AG09309 (cell line): ENCODE measurements around the gene GADD45A.
"Not testable (repeated sequence)": the region's sequence is repeated elsewhere in the genome, so short reads cannot be mapped to it uniquely, and the experiment has no call there.

ENCODE experiments used
- DNase-seq: peaks from one replicate; pipeline ENCODE4 v3.0.0-alpha.2; 2010; ENCODE audit warnings: low read depth
- H3K4me3 ChIP-seq: 2 replicates; pipeline ENCODE4 v1.5.1; 2011; ENCODE audit warnings: mild to moderate bottlenecking, low read depth, low read length, moderate library complexity; ENCODE audit not compliant: control insufficient read depth
- TF ChIP-seq, protein P1 (sequence below): IDR thresholded peaks from 2 replicates; pipeline ENCODE4 v1.5.1; 2011; ENCODE audit warnings: mild to moderate bottlenecking, low read depth, low read length, inconsistent platforms; ENCODE audit not compliant: insufficient read depth, control insufficient read depth; ENCODE audit errors: missing control alignments

GADD45A gene

DNA sequence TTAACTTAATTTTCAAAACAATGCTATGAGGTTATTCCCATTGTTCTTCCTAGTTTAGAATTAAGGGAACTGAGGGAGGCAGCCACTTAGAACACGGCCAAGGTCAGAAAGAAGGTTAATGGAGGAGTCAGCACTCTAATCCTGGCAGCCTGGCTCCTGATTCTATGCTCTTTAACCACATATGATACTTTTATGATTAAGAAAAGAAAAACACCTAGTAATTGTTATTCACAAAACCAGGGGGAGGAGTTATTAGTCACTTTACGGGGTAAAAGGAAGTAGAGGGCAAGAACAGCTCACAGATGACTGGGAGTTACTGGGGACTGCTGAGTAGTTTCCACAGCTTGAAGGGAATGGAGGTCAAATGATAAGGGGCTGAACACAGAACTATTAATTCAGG is 38.6 kb downstream of the GADD45A start:
- TF ChIP-seq, protein P1, sequence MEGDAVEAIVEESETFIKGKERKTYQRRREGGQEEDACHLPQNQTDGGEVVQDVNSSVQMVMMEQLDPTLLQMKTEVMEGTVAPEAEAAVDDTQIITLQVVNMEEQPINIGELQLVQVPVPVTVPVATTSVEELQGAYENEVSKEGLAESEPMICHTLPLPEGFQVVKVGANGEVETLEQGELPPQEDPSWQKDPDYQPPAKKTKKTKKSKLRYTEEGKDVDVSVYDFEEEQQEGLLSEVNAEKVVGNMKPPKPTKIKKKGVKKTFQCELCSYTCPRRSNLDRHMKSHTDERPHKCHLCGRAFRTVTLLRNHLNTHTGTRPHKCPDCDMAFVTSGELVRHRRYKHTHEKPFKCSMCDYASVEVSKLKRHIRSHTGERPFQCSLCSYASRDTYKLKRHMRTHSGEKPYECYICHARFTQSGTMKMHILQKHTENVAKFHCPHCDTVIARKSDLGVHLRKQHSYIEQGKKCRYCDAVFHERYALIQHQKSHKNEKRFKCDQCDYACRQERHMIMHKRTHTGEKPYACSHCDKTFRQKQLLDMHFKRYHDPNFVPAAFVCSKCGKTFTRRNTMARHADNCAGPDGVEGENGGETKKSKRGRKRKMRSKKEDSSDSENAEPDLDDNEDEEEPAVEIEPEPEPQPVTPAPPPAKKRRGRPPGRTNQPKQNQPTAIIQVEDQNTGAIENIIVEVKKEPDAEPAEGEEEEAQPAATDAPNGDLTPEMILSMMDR = no peak
- no peak for DNase-seq
- H3K4me3 ChIP-seq = no peak overlapping the region

DNA sequence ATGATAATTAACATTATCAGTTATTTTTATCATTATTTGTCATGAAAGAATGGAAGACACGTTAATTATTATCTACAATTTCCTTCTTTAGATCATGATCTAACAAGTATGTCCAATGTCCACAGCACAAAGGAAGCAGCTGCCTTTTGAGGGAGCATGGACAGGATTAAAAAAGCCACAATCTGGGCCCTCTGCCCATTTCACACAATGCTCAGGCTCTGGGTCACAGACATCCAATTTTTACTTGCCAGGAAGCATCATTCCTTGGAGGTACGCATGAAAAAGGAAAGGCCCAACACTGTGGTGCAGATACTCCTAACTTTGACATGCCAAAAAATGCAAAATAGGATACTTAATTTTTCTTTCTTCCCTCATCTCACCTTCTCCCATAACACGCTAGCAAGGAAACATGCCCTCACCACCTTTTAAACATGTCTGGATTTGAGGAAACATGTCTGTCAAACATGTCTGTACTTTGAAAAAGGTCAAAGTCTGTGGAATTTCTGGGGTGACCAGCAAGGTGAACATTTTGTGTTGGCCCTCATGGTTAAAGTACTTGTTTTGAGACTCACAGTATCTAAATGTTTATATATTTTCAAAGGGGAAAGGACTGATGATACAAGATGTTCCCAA is 40.0 kb downstream of the GADD45A start:
- no peak for DNase-seq
- no peak overlapping the region for H3K4me3 ChIP-seq
- TF ChIP-seq, protein P1 = no peak

DNA sequence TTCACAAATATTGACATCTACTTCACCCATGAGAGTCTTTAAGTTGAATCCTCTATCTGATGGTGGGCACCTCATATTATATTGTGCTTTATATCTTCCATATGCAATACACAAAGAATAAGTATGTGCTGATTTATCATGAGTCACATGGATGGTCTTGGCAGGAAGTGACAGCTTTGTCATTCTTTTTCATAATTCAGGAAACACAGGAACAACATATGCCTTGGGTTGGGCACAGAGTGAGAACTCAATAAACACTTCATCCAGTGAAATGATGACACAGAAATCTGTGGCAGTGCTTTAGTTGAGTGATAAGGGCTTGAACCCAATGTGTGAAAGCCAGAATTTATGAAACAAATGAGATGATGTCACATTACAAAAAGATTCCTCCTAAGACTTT is 41.2 kb downstream of the GADD45A start:
- TF ChIP-seq, protein P1 = no peak
- H3K4me3 ChIP-seq = no peak overlapping the region
- DNase-seq = no peak

- H3K4me3 ChIP-seq = no peak overlapping the region
- TF ChIP-seq, protein P1 = no peak
- no peak for DNase-seq
These were observed 44.9 kb downstream of the GADD45A start for GRCh38 chr1:67729872-67730271.

- not testable (repeated sequence) for H3K4me3 ChIP-seq
These were observed 45.3 kb downstream of the GADD45A start for GRCh38 chr1:67730312-67730711.

GRCh38 chr1:67731322-67731721 is 46.3 kb downstream of the GADD45A start:
- DNase-seq = no peak
- no peak overlapping the region for H3K4me3 ChIP-seq
- TF ChIP-seq, protein P1 = no peak

More at GRCh38 chr1:67730312-67730711, 45.3 kb downstream of the GADD45A start:
- DNase-seq = not testable (repeated sequence)

DNA sequence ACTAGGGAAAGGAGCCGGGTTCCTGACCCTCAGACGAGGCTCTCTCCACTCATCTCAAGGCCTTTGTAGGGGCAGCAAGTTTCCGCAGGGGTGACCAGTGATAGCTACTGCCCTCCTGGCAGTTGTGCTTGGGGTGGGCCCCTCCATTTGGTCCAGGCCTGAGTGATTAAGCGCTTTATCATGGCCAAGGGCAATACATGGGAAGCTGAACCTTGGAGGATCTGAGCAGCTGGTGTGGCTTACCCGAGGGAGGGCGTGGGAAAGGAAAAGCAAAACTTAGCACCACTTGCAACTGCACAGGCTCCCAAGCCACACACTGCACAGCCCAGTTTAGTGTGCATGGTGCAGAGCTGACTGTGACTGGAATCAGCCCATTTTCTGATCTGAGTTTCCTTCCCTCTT is 47.8 kb downstream of the GADD45A start:
- no peak for DNase-seq
- TF ChIP-seq, protein P1 = no peak
- no peak overlapping the region for H3K4me3 ChIP-seq
